CD4-positive, alpha-beta T cell treated with Interleukin-1 beta for 1 hour (primary cell): ENCODE results near the gene COL23A1.
A peak's percentile ranks its signal among the peaks of the same experiment; 100 is the strongest.

Experiments
- DNase-seq, 2 donors: peaks; one replicate each; pipeline ENCODE4 v3.0.0-alpha.2; 2020 to 2022

Gene COL23A1

DNA sequence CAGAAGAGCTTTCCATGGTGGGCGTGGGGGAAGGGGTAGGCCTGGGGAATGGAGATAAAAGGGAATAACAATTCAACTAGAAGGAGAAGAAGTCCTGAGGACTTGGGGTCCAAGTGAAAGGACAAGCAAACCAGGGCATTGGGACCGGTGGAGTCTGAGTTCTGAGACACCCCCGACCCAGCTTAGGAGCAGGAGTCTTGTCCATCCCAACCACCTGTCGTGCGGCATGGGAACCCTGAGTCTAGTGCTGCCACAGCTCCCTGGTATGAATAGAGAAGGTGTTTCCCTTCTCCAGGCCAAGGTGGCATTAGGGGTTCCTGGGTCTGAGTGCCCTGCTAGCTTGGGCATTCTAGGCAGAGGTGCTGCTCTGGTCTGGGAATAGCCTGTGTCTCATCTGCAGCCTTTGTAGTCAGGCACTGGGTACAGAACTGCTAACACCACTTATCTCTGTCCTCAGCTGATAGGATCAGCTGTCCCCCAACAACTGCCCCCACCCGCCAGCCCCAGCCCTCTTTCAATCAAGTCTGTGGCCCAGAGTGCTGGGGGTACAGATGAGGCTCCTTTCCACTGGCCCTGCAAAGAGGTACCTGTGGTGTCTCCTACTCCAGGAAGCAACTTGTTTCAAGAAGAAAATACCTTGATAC is 375.9 kb downstream of the COL23A1 start:
- DNase-seq, result no peak

DNA sequence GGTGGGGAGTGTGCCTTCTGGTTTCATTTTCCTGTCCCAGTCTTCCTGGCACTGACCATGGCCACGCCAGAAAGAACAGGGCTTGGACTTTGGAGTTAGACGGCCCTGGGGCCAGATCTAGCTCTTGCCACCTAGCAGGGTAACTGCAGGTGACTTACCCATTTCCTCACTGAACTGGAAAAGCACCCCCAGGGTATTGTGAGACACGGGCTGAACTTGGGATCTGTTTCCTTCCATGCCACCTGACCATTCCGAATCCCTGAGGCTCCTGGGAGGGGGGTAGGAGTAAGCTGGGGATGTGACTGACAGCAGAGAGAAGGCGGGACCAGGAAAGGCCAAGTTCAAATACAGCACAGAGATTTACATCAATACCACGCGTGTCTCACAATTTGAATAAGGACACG is 376.4 kb downstream of the COL23A1 start:
- no peak for DNase-seq

DNA sequence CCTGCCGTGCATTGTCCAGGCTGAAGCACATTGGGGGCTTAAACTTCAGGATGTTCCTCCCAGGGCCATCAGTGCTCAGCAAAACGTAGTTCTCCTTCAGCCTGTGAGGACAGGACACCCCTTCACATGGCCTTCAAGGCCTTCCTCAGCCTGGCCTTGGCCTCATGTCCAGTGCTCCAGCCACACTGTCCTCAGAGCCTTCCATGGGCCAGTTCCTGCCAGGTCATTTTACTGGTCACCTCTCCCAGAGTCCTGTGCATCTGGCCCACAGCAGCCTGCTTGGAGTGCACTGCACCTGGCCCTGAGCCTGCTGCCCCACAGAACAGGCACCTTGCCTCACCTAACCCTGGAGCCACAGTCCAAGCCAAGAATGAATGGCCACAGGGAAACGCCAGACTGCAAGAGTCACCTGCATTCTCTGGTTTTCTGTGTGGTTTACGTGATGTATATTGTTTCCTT is 377.2 kb downstream of the COL23A1 start:
- no peak for DNase-seq

DNA sequence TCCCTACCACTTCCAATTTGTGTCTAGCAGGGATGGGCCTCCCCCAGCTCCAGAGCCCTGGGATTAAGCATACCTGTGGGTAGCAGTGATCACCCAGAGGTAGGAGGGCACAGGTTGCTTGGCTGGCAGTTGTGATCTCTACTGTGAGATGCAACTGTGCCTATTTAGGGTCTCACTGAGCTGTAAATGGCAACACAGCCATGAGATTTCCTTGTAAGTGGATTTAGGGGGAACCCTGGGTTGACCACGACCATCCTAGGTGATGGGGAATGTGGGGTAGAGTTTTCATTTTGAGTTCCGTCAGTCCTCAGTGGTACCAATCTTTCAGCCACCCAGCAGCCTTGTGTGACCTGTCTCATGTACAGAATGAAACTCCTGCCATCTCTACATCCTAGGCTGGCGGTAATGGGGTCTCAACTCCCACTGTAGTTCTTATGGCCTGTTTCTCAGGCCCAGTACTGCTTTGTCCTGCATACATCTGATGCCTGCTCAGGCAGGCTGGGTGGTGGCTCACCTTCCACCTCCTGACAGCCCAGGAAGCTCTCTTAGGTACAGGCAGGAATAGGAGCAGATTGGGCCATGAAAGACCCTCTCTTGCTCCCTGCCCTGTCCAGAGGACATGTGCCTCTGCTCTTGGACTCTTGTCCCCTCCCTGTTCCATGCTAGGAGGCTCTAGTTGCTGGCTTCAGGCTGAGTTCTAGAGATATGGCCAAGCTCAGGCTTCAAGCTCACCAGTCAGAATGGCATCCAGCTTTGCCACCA is 377.8 kb downstream of the COL23A1 start:
- DNase-seq, result no peak

DNA sequence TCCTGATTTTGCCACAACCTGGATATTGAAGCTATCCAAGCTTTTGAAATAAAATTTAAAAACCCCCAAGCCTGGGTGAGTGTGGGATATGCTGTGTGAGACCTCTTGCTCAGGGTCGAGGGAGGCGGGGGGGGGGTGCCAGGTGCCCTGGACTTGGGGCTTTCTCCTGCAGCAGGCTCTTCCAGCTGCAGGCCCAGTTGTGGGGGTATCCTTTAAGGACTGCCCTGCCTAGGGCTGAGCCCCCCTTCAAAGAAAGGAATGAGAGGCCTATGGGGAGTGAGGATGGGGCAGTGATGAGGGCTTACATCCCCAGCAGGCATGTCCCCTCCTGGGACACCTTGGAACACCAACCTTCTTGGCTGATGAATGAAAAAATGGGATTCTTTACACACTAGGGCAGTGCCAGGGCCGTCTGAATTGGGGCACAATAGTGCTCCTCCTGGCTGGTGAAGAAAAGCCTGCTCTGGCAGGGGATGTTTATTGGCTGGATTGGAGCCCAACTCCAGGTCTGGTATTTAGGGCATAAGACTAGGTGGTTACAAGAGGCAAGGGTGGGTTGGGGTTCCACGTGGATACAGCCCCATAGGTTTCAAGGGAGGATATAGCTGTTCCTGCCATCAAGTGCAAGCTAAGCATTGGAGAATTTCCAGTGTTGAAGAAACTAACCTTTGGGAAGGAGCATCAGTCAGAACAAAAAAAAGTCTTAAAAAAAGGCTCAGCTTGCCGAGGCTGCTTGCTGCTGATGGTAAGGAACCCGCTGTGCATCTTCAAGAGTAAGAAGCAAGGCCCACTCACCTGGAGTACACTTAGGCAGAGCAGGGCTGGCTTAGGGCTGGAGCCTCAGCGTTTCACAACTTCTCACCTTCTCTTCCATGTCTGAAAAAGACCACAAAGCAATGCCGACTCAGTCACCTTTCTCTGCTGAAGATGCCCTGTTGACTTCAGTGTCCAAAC is 378.8 kb downstream of the COL23A1 start:
- DNase-seq, result no peak

DNA sequence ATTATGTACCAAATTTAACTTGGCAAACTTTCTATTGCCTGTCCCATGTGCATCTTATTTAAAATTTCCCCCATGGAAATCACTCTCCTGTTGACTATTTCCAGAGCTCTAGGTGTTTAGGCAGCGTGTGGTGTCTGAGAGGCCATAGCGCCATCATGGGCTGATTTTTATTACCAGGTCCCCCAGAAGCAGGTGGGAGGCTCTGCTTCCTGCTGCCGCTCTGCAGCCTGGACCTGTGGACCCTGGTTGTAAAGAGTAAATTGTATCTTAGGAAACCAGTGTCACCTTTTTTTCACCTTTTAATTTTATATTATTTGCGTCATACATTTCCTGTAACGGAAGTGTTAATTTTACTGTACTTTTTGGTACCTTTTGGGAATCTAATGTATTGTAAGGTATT is 379.5 kb downstream of the COL23A1 start:
- no peak for DNase-seq

DNA sequence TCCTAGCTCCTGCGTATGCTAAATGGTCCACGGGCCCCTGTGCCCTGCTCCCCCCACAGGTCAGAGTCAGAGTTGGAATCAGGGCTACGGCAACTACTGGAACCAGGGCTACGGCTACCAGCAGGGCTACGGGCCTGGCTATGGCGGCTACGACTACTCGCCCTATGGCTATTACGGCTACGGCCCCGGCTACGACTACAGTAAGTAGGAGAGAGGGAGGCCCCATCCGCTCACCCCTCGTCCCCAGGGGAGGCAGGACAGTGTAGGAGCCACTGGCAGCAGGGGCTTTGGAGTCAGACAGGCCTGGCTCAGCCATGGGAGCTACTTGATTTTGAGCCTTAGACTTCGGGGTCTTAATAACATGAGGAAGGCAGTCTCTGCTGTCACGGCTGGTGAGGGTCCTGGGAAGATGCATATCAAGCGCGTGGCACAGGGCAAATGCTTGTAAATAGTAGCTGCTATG is 380.1 kb downstream of the COL23A1 start:
- DNase-seq, result no peak

DNA sequence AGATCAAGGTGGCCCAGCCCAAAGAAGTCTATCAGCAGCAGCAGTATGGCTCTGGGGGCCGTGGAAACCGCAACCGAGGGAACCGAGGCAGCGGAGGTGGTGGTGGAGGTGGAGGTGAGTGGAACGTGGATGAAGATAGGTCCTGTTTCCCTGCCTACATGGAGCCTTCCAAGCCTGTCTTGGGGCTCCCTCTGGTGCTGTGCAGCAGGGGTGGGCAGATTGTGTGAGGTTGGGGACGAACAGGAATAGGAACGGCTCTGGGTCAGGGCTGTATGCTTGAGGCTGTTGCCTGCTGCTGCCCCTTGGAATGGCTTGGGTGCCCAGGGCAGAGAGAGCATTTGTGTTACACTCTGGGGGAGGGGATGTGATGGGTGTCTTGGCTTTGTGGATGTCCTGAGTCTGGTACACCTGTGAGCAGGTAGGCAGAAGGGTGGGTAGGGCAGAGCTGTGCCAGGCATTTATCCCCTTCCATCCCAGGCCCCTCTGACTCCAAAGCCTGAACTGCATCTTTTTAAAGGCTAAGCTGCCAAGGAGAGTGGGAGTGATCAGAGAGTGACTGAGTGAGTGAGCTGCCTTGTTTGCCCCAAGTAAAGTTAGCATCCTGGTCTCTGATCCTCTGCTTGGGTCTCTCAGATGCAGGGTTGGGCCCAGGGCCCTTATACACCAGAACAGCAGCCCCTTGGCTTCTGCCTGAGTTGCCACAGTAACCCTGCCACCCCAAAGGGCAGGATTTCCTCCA is 380.7 kb downstream of the COL23A1 start:
- DNase-seq, result no peak

DNA sequence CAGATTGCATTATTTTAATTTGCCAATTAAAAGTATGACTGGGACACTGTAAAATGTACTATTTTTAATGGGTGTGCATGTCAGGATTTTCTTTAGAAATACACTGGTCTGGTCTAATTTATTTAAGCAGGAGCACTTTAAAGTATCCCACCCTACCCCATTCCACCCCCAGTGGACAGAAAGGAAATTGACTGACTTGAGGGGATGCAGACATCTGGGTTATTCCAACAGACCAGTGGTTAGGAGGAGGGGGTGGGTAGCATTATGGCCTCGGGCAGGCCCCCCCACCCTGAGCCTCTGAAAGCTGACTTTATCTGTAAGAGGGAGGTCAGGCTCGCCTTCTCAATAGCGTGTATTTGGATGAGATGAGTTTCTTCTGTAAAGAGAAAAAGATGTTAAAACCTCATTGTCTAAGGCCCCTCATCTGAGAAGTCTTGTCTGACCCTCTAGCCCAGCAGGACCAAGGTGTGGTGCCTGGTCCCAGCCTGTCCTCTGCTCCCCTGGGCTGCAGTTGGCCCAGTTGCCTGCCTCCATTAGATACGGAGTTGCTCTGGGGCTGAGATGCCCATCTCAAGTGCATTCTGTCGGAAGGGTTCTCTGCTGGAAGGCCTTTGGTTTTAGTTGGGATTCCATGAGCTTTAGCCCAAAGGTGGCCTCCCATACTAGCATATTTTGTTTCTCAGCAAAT is 381.5 kb downstream of the COL23A1 start:
- no peak for DNase-seq

DNA sequence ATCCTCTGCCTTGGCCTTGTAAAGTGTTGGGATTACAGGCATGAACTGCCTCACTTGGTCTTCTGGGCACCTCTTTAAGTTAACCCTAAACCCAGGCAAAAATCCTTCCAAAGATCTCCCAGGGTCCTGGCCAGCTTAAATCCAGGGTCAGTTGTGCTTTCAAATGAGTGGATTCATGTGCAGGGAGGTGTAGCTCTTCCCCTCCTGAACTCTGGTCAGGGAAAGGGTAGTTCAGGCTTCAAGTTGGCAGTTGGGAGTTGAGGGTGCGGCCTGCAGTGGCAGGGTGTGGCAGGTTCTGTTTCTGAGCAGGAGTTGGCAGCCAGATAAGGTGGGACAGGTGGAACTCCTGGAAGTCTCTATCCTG is 382.3 kb downstream of the COL23A1 start:
- DNase-seq, result no peak

DNA sequence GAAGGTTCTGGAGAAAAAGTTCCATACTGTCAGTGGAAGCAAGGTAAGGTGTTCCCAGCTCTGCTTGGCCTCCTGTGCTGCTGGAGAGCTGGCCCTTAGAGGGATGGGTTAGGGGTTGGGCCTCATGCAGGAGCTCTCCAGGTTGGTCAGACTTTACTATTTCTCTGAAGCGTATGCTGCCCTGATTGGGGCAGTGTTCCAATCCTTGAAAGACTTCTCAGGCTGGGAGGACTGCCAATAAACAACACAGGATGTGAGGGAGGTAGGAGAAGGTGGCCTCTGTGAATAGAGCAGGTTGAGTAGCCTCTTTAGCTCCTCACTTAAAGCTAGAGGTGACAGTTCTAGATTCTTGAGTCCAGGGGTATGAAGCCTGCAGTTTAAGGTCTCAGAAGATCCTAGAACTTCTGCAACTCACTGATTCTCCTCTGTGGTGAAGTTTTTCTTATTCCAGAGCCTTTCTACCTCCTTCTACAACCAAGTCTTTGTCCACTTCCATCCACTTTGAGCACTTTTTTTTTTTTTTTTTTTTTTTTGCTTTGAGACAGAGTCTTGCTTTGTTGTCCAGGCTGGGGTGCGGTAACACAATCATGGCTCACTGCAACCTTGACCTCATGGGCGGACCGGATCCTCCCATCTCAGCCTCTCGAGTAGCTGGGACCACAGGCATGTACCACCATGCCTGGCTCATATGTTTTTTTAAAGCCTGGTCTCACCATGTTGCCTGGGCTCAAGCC is 382.8 kb downstream of the COL23A1 start:
- no peak for DNase-seq

DNA sequence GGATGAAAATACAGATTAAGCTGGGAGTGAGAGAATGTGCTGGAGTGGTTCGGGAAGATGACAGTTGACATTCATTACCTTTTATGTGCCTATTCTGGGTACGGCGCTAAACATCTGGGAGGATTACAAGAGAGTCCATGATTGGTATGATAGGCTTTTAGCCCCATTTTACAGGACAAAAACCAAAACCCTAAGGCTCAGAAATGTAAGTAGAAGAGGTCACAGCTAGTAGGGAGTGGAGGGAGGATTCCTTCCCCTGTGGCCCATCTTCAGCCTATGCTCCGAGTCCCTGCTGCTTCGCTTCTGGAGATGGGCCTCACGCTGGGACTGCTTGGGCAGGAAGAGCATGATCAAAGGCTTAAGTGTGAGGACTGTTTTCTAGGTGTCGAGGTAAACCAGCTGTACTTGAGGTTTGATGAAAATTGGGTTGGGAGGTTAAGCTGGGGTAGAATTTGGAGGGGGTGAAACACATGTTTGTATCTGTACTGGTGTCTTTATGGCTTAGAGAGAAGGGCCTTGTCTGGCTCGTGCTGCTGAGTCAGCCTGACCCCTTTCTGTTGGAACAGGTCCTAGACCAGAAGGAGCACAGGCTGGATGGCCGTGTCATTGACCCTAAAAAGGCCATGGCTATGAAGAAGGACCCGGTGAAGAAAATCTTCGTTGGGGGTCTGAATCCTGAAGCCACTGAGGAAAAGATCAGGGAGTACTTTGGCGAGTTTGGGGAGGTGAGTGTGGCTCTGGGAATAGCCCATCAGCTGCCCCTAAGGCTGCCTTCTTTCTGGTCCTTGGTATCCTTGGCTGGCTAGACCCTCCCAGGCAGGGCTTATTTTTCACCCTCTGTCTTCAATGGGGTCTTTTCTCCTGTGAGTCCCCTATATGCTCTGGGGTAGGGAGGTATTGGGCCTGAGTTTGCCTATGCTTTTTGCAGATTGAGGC is 383.8 kb downstream of the COL23A1 start:
- peak in 1 of 2 donors; percentile 34 for DNase-seq

DNA sequence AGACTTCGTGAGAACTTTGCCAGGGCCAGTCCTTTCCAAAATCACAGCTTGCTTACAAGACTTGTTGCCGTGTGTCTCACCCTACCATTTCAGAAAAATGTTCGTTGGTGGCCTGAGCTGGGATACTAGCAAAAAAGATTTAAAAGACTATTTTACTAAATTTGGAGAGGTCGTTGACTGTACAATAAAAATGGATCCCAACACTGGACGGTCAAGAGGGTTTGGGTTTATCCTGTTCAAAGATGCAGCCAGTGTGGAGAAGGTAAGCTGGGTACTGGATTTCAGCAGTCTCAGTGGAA is 384.5 kb downstream of the COL23A1 start:
- DNase-seq, result no peak

DNA sequence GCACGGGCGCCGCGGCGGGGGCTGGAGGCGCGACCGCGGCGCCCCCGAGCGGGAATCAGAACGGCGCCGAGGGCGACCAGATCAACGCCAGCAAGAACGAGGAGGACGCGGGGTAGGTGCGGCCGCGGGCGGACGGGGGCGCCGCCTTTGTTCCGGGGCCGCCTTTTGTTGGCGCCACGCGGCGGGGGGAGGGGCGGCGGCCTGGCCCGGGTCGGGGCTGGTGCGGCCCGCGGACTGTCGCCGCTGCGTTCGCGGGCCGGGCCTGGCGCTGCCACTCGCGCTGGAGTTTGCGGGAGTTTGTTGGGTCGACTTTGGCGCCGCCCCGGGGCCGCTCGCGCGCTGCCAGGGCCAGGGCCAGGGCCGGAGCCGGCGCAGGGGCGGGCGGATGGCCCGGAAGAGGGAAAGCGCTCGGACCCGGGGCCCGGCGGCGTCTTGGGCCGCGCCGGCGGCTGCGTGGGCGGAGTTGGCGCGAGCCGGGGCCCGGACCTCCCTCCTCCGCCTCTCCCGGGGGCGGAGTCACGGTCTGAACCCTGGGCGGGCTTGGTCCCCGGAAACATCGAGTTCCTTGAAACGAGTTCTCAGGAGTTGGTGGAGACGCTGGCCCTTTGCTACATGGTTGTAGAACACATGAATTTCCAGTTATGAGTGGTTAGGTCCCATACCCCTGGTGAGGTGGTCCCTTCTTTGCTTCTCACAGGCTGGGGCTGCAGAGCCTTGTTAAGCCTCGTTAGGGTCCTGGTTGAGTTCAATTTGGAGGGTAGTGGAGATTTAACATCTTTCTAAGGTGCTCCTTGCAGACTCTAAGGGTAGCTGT is 385.1 kb downstream of the COL23A1 start:
- peak; percentile 68 to 71 for DNase-seq

DNA sequence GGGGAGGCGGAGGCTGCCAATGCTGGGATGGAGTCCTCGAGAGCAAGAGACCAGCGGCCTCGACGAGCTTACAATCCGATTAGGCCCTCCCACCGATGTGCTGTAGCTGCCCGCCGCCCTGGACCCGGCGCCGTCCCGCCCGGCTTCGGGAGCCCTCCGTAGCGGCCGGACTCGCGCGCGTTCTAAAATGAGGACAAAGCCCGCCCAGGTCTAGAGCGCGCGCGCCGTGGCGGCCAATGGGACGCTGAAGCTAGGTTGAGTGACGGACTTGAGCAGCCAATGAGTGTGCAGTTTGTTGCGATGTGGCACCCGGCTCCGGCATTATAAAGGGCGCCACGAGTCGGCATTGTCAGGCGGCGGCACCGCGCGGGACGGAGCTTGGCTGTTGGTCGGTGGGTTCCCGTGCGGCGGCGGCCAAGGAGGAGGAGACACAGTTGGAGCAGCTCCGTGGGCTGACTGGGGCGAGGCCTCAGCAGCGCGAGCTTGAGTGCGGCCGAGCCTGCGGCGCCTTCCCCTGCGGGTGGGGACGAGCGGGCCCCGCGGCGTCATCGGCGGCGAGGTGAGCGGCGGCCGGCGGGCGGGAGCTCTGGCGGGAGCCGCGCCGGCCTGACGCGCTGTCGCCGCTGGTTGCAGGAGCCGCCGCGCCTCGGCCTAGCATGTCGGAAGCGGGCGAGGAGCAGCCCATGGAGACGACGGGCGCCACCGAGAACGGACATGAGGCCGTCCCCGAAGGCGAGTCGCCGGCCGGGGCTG is 385.8 kb downstream of the COL23A1 start, which contains the start of gene HNRNPAB:
TSS of gene HNRNPAB (plus strand) at position 352 of the 753 bp plus-strand sequence. CDS start at position 657, 305 bp downstream.
- peak; percentile 95 to 97 for DNase-seq

DNA sequence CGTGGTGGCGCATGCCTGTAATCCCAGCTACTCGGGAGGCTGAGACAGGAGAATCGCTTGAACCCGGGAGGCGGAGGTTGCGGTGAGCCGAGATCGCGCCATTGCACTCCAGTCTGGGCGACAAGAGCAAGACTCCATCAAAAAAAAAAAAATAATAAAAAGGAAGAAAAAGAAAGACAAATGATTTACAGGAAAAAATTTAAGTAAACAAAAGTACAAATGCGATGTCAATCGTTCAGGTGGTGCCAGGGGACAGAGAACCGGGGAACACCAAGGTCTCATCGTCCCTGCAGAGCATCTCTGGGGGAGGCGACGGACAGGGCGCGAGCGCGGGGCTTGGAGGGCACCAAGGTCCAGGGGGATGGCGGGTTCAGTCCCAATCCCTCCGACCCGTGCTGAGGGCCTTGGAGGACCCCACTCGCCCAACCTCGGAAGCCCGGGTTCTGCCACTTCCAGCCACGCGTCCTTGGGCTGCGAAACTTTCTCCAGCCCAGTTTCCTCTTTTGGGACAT is 386.5 kb downstream of the COL23A1 start:
- no peak for DNase-seq

DNA sequence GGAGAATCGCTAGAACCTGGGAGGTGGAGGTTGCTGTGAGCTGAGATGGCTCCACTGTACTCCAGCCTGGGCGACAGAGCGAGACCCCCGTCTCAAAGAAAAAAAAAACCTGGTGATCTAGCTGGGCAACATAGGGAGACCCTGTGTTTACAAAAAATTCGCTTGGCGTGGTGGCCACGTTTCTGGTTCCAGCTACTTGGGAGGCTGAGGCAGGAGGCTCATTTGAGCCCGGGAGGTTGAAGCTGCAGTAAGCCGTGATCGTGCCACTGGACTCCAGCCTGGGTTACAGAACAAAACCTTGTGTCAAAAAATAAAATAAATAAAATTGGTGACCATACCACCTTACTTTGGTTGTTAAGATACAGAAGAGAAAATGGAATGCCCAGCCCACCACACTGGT is 387.7 kb downstream of the COL23A1 start:
- DNase-seq, result no peak

DNA sequence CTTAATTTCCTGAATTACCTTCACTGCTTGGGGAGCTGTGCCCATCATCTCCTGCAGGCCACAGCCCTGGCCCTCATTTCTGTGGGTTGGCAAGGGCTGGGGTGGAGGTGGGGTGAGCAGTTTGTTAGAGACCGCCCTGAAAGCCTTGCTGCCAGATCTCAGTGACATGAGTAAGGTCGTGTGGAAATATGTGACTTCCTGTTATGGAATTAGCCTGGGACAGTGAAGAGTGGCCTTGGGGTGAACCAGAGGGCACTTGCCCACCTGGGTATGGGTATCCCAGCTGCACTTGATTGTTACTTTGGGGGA is 388.3 kb downstream of the COL23A1 start:
- DNase-seq, result no peak
